OCI-LY7 (cell line): ENCODE results near the gene DEPDC1. TPM values are rescaled to one million over a fixed set of nuclear protein-coding genes. Genes with fewer than 3 reads are reported as not detected.

Source experiments
- BruUV-seq: library from RNA; stranded (reverse); fragments of 400-500 nt; replicated peaks from 2 replicates; lab custom pipeline; 2021; lab: Mats Ljungman, UMichigan
- CTCF ChIA-PET: fragments of 300-600 bp; sonication (Branson Sonifier 250); formaldehyde crosslinking; loops from one replicate; lab custom pipeline; 2022; ENCODE audit warnings: antibody characterized with exemption; ENCODE audit not compliant: unreplicated experiment; lab: Charles Lee
- POLR2A ChIA-PET: fragments of 300-600 bp; sonication (Branson Sonifier 250); formaldehyde crosslinking; loops from one replicate; lab custom pipeline; 2022; ENCODE audit warnings: antibody characterized with exemption; lab: Charles Lee
- DNase-seq: peaks from one replicate; pipeline ENCODE4 v3.0.0-alpha.2; 2015; ENCODE audit warnings: low spot score
- H2AFZ ChIP-seq: fragments of 200-600 bp; sonication (generic), shearing (Covaris generic); 2 replicates; pipeline ENCODE4 v1.6.1; 2014; ENCODE audit warnings: mild to moderate bottlenecking, antibody characterized with exemption, low read length, moderate library complexity
- H3K27ac ChIP-seq: fragments of 200-600 bp; sonication (generic); 2 replicates; pipeline ENCODE4 v1.5.1; 2014; ENCODE audit warnings: mixed run types, low read depth, mild to moderate bottlenecking, moderate library complexity, low read length, inconsistent platforms; ENCODE audit not compliant: poor library complexity, severe bottlenecking
- H3K36me3 ChIP-seq: fragments of 200-600 bp; sonication (generic); 2 replicates; pipeline ENCODE4 v1.6.1; 2014; ENCODE audit warnings: mild to moderate bottlenecking, antibody characterized with exemption, low read length, moderate library complexity, mixed read lengths; ENCODE audit not compliant: insufficient read depth
- H3K4me1 ChIP-seq: fragments of 200-600 bp; sonication (generic); 2 replicates; pipeline ENCODE4 v1.5.1; 2014; ENCODE audit warnings: mild to moderate bottlenecking, low read length; ENCODE audit not compliant: insufficient read depth, poor library complexity, severe bottlenecking
- H3K4me2 ChIP-seq: fragments of 200-600 bp; sonication (generic); 2 replicates; pipeline ENCODE4 v1.6.1; 2014; ENCODE audit warnings: mild to moderate bottlenecking, low read length
- H3K4me3 ChIP-seq: fragments of 200-600 bp; sonication (generic); 2 replicates; pipeline ENCODE4 v1.5.1; 2014; ENCODE audit warnings: mild to moderate bottlenecking, low read depth, low read length; ENCODE audit not compliant: poor library complexity, severe bottlenecking
- H3K79me2 ChIP-seq: fragments of 200-600 bp; sonication (generic); 2 replicates; pipeline ENCODE4 v1.6.1; 2016; ENCODE audit warnings: low read depth, mild to moderate bottlenecking, low read length, moderate library complexity, mixed read lengths; ENCODE audit not compliant: insufficient read depth
- H3K9me2 ChIP-seq: fragments of 200-600 bp; sonication (generic); 2 replicates; pipeline ENCODE4 v1.6.1; 2016; ENCODE audit warnings: mild to moderate bottlenecking, low read length, mixed read lengths; ENCODE audit not compliant: insufficient read depth
- H3K9me3 ChIP-seq: fragments of 200-600 bp; sonication (generic); 2 replicates; pipeline ENCODE4 v1.6.1; 2014; ENCODE audit warnings: mild to moderate bottlenecking, mixed run types, low read length, mixed read lengths
- H4K20me1 ChIP-seq: fragments of 200-600 bp; sonication (generic); 2 replicates; pipeline ENCODE4 v1.6.1; 2014; ENCODE audit warnings: mild to moderate bottlenecking, antibody characterized with exemption, low read length, moderate library complexity, mixed read lengths; ENCODE audit not compliant: insufficient read depth
- EZH2phosphoT487 ChIP-seq: fragments of 200-600 bp; sonication (generic); IDR thresholded peaks from 2 replicates; pipeline ENCODE4 v1.6.1; 2018; ENCODE audit warnings: low read depth, borderline replicate concordance, mild to moderate bottlenecking, mixed run types, antibody characterized with exemption, low read length, moderate library complexity, mixed read lengths
- intact Hi-C: fragments of 100-400 bp; cut with micrococcal nuclease; formaldehyde crosslinking; loops from one replicate; pipeline ENCODE4 v1.10.0; 2022; ENCODE audit not compliant: unreplicated experiment
- total RNA-seq, 2 experiments: library from RNA; depleted of rRNA in 1 of 2; stranded (reverse); fragments of >200 nt in 1 of 2; shearing (Covaris generic) in 1 of 2; gene quantifications; 2 replicates each; pipeline ENCODE4 v1.2.3, GENCODE V29; 2014 to 2022
- TF ChIP-seq, protein P1 (sequence below): fragments of 200-600 bp; sonication (generic); conservative IDR thresholded peaks from 2 replicates; pipeline ENCODE4 v1.5.1; 2014; ENCODE audit warnings: mild to moderate bottlenecking, antibody characterized with exemption, low read length, moderate library complexity, mixed read lengths

Gene DEPDC1
- total RNA-seq, 2 experiments from 2014 or later, result 20.6 to 45.7 TPM

DNA sequence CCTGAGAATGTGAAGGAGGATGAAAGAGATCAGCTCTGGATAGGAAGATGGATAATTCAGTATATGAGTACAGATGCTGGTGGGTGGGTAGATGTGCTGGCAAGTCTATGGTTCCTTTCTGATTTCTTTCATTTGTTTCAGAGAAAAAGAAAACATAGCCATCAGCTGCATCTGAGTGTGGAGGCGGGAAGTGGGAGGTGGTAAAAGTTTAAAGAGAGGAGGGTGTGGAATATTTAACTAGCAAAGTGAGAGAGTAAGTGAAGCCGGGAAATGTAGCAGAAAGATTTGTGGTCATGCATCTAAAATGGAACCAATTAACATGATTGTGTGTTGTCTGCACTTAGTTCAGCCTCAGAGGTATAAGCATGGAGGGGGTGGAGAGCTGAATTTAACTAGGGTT is 63.5 kb downstream of the DEPDC1 start:
- DNase-seq, result no peak
- BruUV-seq, result no TSS peak
- no peaks in the 10 kb centered on the region for H3K36me3 ChIP-seq
- TF ChIP-seq, protein P1, sequence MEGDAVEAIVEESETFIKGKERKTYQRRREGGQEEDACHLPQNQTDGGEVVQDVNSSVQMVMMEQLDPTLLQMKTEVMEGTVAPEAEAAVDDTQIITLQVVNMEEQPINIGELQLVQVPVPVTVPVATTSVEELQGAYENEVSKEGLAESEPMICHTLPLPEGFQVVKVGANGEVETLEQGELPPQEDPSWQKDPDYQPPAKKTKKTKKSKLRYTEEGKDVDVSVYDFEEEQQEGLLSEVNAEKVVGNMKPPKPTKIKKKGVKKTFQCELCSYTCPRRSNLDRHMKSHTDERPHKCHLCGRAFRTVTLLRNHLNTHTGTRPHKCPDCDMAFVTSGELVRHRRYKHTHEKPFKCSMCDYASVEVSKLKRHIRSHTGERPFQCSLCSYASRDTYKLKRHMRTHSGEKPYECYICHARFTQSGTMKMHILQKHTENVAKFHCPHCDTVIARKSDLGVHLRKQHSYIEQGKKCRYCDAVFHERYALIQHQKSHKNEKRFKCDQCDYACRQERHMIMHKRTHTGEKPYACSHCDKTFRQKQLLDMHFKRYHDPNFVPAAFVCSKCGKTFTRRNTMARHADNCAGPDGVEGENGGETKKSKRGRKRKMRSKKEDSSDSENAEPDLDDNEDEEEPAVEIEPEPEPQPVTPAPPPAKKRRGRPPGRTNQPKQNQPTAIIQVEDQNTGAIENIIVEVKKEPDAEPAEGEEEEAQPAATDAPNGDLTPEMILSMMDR, result no peak
- TF ChIP-seq EZH2phosphoT487, result no peak
- no peak overlapping the region for H3K27ac ChIP-seq
- no peak overlapping the region for H3K4me2 ChIP-seq
- no peaks in the 10 kb centered on the region for H3K4me1 ChIP-seq
- intact Hi-C loops, result no loop called here
- no peak overlapping the region for H3K4me3 ChIP-seq
- ChIA-PET POLR2A (no interaction called here), CTCF (no interaction called here)
- no peak overlapping the region for H2AFZ ChIP-seq
- no peaks in the 10 kb centered on the region for H4K20me1 ChIP-seq
- H3K79me2 ChIP-seq, result no peaks in the 10 kb centered on the region
- no peaks in the 10 kb centered on the region for H3K9me2 ChIP-seq
- no peaks in the 10 kb centered on the region for H3K9me3 ChIP-seq

DNA sequence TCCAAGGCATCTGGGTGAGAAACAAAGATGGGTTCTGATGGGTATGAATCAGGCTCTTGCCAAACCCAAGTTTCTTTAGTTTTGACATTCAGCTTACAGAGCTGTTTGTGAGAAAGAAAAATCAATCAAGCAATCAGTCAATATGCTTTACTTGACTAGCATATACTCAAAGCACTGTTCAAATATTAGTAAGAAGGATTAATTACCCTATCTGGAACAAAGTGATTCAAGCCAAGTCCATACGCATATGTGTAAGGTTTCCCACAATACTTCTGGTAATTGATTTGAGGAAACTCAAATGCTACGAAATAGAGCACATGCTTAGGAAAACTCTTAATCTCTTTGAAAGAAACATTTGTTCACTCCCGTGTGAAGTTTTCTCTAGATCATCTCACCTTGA is 65.8 kb downstream of the DEPDC1 start:
- Histone ChIP-seq H3K9me3 (no peaks in the 10 kb centered on the region), H3K4me1 (no peaks in the 10 kb centered on the region), H4K20me1 (no peaks in the 10 kb centered on the region), H3K4me3 (no peak overlapping the region), H3K36me3 (no peaks in the 10 kb centered on the region), H3K9me2 (no peaks in the 10 kb centered on the region), H2AFZ (no peak overlapping the region), H3K27ac (no peak overlapping the region), H3K79me2 (no peaks in the 10 kb centered on the region), H3K4me2 (no peak overlapping the region)
- ChIA-PET CTCF (no interaction called here), POLR2A (no interaction called here)
- TF ChIP-seq EZH2phosphoT487, result no peak
- TF ChIP-seq, protein P1, result no peak
- no peak for DNase-seq
- intact Hi-C loops, result no loop called here
- no TSS peak for BruUV-seq

DNA sequence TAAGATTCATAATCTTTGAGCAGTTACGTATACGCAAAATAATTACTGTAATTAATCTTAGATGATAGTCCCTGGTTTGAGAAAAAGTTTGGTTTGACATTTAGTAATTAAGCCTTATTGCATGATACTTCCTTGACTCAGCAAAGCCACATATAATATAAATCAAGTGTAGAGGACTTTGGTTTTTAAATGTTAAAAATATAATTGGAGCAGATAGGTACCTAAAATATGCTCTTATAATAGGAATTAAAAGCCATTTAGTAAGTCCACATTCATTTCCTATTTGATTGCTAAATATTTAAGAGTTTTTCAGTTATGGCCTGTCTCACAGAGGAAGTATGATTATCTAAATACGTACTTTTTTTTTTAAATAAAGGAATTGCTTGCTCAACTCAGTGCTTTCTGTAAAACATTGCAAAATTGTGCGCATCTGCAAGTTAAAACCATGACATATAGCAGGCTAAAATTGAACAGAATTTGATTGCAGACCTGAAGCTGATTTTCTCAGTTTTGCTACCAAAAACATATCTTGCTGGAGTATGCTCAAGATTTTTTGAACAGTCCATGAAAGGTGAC is 67.6 kb downstream of the DEPDC1 start:
- Histone ChIP-seq H3K4me2 (no peak overlapping the region), H3K9me2 (no peaks in the 10 kb centered on the region), H2AFZ (no peak overlapping the region), H3K4me1 (no peaks in the 10 kb centered on the region), H3K9me3 (no peaks in the 10 kb centered on the region), H3K4me3 (no peak overlapping the region), H4K20me1 (no peaks in the 10 kb centered on the region), H3K36me3 (no peaks in the 10 kb centered on the region), H3K79me2 (no peaks in the 10 kb centered on the region), H3K27ac (no peak overlapping the region)
- BruUV-seq, result no TSS peak
- TF ChIP-seq EZH2phosphoT487, result no peak
- TF ChIP-seq, protein P1, result no peak
- intact Hi-C loops, result no loop called here
- POLR2A ChIA-PET, result interaction anchor here (0.9 kb wide), 1 partner anchor 13 kb away, joined by 3 read pairs; no protein-coding TSS in a partner anchor
- CTCF ChIA-PET, result no interaction called here
- DNase-seq, result no peak
